Gastroesophageal sphincter (tissue), 3 donors: Measurements from ENCODE around the gene ANKRD50.

Experiments
- POLR2A ChIP-seq, 2 donors: fragments of 450-650 bp; IDR thresholded peaks; one replicate each; pipeline ENCODE4 v1.6.1; 2017; ENCODE audit warnings: antibody characterized with exemption in 2 of 2, mild to moderate bottlenecking in 2 of 2, moderate library complexity in 1 of 2
- POLR2AphosphoS5 ChIP-seq: sonication (generic); formaldehyde crosslinking; IDR thresholded peaks from one replicate; pipeline ENCODE4 v1.6.1; 2017; ENCODE audit warnings: antibody characterized with exemption
- TF ChIP-seq, protein P1 (sequence below), 4 experiments: fragments of 200-600 bp in 2 of 4; fragments of 450-650 bp in 2 of 4; sonication (generic) in 1 of 4; IDR thresholded peaks; one replicate each; pipeline ENCODE4 v1.5.1; 2017 to 2019; ENCODE audit warnings: antibody characterized with exemption in 4 of 4, mild to moderate bottlenecking in 2 of 4, moderate library complexity in 2 of 4

DNA sequence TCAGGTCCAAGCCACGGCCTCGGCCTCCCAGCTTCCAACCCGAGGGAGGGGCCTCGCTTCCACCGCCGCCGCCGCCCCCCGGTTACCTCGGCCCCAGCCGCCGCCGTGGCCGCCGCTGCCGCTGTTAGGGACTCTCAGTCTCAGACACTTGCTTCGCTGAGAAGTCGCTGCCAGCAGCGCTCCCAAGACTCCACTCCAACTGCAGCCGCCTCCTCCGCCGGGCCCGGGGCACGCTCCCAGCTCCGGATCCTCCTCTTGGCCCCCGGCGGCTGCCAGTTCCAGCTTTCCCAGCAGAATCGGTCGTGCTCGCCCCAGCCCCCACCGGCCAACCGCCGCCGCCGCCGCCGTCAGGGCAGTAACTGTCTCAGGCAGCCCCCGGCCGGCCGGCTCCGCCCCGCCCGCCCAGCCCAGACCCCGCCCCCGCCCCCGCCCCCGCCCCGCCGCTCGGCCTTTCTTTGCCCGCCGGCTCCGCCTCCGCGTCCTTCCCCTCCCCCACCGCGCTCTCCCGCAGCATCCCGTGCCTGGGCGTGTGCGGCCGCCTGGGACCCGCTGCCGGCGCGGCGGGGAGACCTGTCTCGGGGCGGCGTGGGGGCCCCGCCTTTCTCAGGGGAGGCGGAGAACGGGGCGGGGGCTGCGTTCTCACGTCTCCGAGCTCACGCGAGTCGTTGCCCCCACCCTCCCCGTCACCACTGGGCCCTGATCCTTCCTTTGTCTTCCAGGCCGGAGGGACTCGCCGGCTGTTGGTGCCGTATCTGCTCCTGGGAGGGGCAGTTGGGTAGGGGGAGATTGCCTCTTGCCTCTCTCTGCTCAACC lies at the start of gene ANKRD50:
- peak; percentile 41 to 68 for TF ChIP-seq POLR2A (IDR thresholded peaks at IDR 0.05)
- TF ChIP-seq, protein P1, sequence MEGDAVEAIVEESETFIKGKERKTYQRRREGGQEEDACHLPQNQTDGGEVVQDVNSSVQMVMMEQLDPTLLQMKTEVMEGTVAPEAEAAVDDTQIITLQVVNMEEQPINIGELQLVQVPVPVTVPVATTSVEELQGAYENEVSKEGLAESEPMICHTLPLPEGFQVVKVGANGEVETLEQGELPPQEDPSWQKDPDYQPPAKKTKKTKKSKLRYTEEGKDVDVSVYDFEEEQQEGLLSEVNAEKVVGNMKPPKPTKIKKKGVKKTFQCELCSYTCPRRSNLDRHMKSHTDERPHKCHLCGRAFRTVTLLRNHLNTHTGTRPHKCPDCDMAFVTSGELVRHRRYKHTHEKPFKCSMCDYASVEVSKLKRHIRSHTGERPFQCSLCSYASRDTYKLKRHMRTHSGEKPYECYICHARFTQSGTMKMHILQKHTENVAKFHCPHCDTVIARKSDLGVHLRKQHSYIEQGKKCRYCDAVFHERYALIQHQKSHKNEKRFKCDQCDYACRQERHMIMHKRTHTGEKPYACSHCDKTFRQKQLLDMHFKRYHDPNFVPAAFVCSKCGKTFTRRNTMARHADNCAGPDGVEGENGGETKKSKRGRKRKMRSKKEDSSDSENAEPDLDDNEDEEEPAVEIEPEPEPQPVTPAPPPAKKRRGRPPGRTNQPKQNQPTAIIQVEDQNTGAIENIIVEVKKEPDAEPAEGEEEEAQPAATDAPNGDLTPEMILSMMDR (IDR thresholded peaks at IDR 0.05), result no peak
- TF ChIP-seq POLR2AphosphoS5, result peak; percentile 83
